ENCODE data around the gene EML1. TPM values are rescaled to one million over a fixed set of nuclear protein-coding genes. Genes with fewer than 3 reads are reported as not detected.
A peak's percentile ranks its signal among the peaks of the same experiment; 100 is the strongest.

EML1 gene
- total RNA-seq, 2 experiments from 2014 or later: 0.59 TPM; not detected in 1

GRCh38 chr14:99969673-99970322 is 176.6 kb downstream of the EML1 start:
- Histone ChIP-seq H3K36me3 (ENCODE audit: insufficient read depth, low read length) (no peaks in the 10 kb centered on the region), H3K9me3 (ENCODE audit: control insufficient read depth in 1 of 2, insufficient read depth in 1 of 2, low read length in 2 of 2) (peaks cover 0 to 6% of the 10 kb centered on the region in 2 experiments), H3K27me3 (ENCODE audit: control insufficient read depth in 1 of 2, insufficient read depth in 2 of 2, low read length in 2 of 2) (peaks cover 0 to 3% of the 10 kb centered on the region in 2 experiments), H3K4me3 (ENCODE audit: low read length) (no peak overlapping the region), H3K4me1 (ENCODE audit: insufficient read depth, low read length) (peaks cover 12% of the 10 kb centered on the region), H3K27ac (ENCODE audit: low read depth in 1 of 2, low read length in 2 of 2) (no peak overlapping the region)
- TF ChIP-seq CTCF (IDR thresholded peaks at IDR 0.05): no peak
- peak overlapping the region; percentile 86 for H3K4me3 Mint-ChIP-seq
- H3K27ac Mint-ChIP-seq: peak overlapping the region; percentile 67
- ChIA-PET CTCF (no interaction called here), POLR2A (no interaction called here)
- peaks cover 30% of the 10 kb centered on the region for H3K27me3 Mint-ChIP-seq
- no peaks in the 10 kb centered on the region for H3K9me3 Mint-ChIP-seq
- intact Hi-C loops (cut with DNase I, micrococcal nuclease): loop anchor here in 1 of 2 experiments (5.0 kb wide), 4 partner anchors 273 to 362 kb away; partner anchors contain the start of gene CYP46A1
- DNase-seq: no peak
- peaks cover 19% of the 10 kb centered on the region for H3K4me1 Mint-ChIP-seq (ENCODE audit: low read depth)
- ATAC-seq (ENCODE audit: poor library complexity): no peak
- H3K36me3 Mint-ChIP-seq (ENCODE audit: low read depth): peaks cover 8% of the 10 kb centered on the region

- DNase-seq (peak; percentile 70 to 92 (median 76)), ATAC-seq (ENCODE audit: poor library complexity) (peak; percentile 88)
- Histone ChIP-seq H3K36me3 (ENCODE audit: insufficient read depth, low read length) (no peaks in the 10 kb centered on the region), H3K27ac (ENCODE audit: low read depth in 1 of 2, low read length in 2 of 2) (no peak overlapping the region), H3K4me1 (ENCODE audit: insufficient read depth, low read length) (peaks cover 12% of the 10 kb centered on the region), H3K9me3 (ENCODE audit: control insufficient read depth in 1 of 2, insufficient read depth in 1 of 2, low read length in 2 of 2) (peaks cover 0 to 6% of the 10 kb centered on the region in 2 experiments), H3K27me3 (ENCODE audit: control insufficient read depth in 1 of 2, insufficient read depth in 2 of 2, low read length in 2 of 2) (peaks cover 0 to 3% of the 10 kb centered on the region in 2 experiments), H3K4me3 (ENCODE audit: low read length) (peak overlapping the region; percentile 24)
- Mint-ChIP-seq H3K27ac (no peak overlapping the region), H3K4me1 (ENCODE audit: low read depth) (peaks cover 26% of the 10 kb centered on the region), H3K9me3 (no peaks in the 10 kb centered on the region), H3K4me3 (peak overlapping the region; percentile 86), H3K36me3 (ENCODE audit: low read depth) (peaks cover 8% of the 10 kb centered on the region), H3K27me3 (peaks cover 21% of the 10 kb centered on the region)
- intact Hi-C loops (cut with DNase I, micrococcal nuclease): loop anchor here in 1 of 2 experiments (5.0 kb wide), 4 partner anchors 271 to 364 kb away; partner anchors contain the start of gene CYP46A1
- ChIA-PET POLR2A (interaction anchor here (0.6 to 1.9 kb wide), 13 partner anchors 94 to 490 kb away, joined by 3 to 10 read pairs (median 4); partner anchors contain the start of genes CCNK, CYP46A1, EVL and SETD3), CTCF (interaction anchor here (1.2 kb wide), 1 partner anchor 222 kb away, joined by 5 read pairs; no protein-coding TSS in a partner anchor)
- no peak for TF ChIP-seq CTCF (IDR thresholded peaks at IDR 0.05)
Observed at GRCh38 chr14:99971087-99971940, 178.1 kb downstream of the EML1 start.

All from CD4-positive, alpha-beta T cell (primary cell).